SU-DHL-6 (cell line): Measurements from ENCODE around the gene LPAR1.
"Not testable (repeated sequence)": the region's sequence is repeated elsewhere in the genome, so short reads cannot be mapped to it uniquely, and the experiment has no call there.

ENCODE experiments used
- H2AFZ ChIP-seq: fragments of 200-600 bp; sonication (generic); 2 replicates; pipeline ENCODE4 v1.6.1; 2014; ENCODE audit warnings: low read depth, mild to moderate bottlenecking, moderate library complexity, mixed read lengths, antibody characterized with exemption, low read length; ENCODE audit not compliant: severe bottlenecking
- H3F3A ChIP-seq: fragments of 200-600 bp; shearing (Covaris generic); 2 replicates; pipeline ENCODE4 v1.6.0; 2016; ENCODE audit warnings: antibody characterized with exemption, mild to moderate bottlenecking; ENCODE audit not compliant: insufficient read depth
- H3K27ac ChIP-seq: fragments of 200-600 bp; sonication (generic); 2 replicates; pipeline ENCODE4 v1.5.1; 2016; ENCODE audit warnings: low read depth, mild to moderate bottlenecking, low read length, moderate library complexity, mixed read lengths
- H3K27me3 ChIP-seq: fragments of 200-600 bp; sonication (generic), shearing (Covaris generic); 2 replicates; pipeline ENCODE4 v1.6.0; 2014; ENCODE audit warnings: mild to moderate bottlenecking, low read length
- H3K36me3 ChIP-seq: fragments of 200-600 bp; sonication (generic); 2 replicates; pipeline ENCODE4 v1.6.1; 2014; ENCODE audit warnings: mild to moderate bottlenecking, low read length, mixed read lengths
- H3K4me2 ChIP-seq: fragments of 300-600, 200-600 bp; shearing (Covaris generic), sonication (generic); 2 replicates; pipeline ENCODE4 v1.6.0; 2014; ENCODE audit warnings: low read length, low read depth, mild to moderate bottlenecking; ENCODE audit not compliant: poor library complexity, severe bottlenecking
- H3K4me3 ChIP-seq: fragments of 200-600 bp; sonication (generic); 2 replicates; pipeline ENCODE4 v1.5.1; 2014; ENCODE audit warnings: antibody characterized with exemption, low read length, mild to moderate bottlenecking, mixed read lengths; ENCODE audit not compliant: insufficient read depth, poor library complexity, severe bottlenecking
- H3K79me2 ChIP-seq: fragments of 200-600 bp; sonication (generic); 2 replicates; pipeline ENCODE4 v1.6.1; 2014; ENCODE audit warnings: mild to moderate bottlenecking, low read length, moderate library complexity; ENCODE audit not compliant: insufficient read depth
- H3K9ac ChIP-seq: fragments of 200-600 bp; sonication (generic); 2 replicates; pipeline ENCODE4 v1.7.0; 2014; ENCODE audit warnings: mild to moderate bottlenecking, low read length
- H3K9me2 ChIP-seq: fragments of 200-600 bp; sonication (generic); replicated peaks from 2 replicates; pipeline ENCODE4 v1.6.1; 2014; ENCODE audit warnings: low read length; ENCODE audit not compliant: insufficient read depth
- H3K9me3 ChIP-seq: fragments of 200-600 bp; sonication (generic); 2 replicates; pipeline ENCODE4 v1.6.1; 2014; ENCODE audit warnings: low read length, mixed read lengths; ENCODE audit not compliant: insufficient read depth
- H4K20me1 ChIP-seq: fragments of 200-600 bp; sonication (generic); 2 replicates; pipeline ENCODE4 v1.6.1; 2014; ENCODE audit warnings: low read depth, mild to moderate bottlenecking, antibody characterized with exemption, low read length, moderate library complexity, mixed read lengths
- CTCF ChIP-seq: fragments of 200-600 bp; sonication (generic); IDR thresholded peaks from one replicate; pipeline ENCODE4 v1.5.1; 2017; ENCODE audit warnings: antibody characterized with exemption, mild to moderate bottlenecking, low read length, moderate library complexity; ENCODE audit not compliant: insufficient read depth, poor library complexity, severe bottlenecking
- EZH2phosphoT487 ChIP-seq: fragments of 200-600 bp; sonication (generic), shearing (Covaris generic); conservative IDR thresholded peaks from 2 replicates; pipeline ENCODE4 v1.6.1; 2018; ENCODE audit warnings: mild to moderate bottlenecking, antibody characterized with exemption, low read length, moderate library complexity, mixed read lengths

Gene LPAR1

GRCh38 chr9:110869931-110870330, 168.3 kb downstream of the LPAR1 start:
- TF ChIP-seq EZH2phosphoT487 (no peak), CTCF (no peak)
- no peaks in the 10 kb centered on the region for H3K36me3 ChIP-seq

GRCh38 chr9:110864011-110864410, 174.3 kb downstream of the LPAR1 start:
- H3K9ac ChIP-seq, result no peak overlapping the region
- no peak for TF ChIP-seq EZH2phosphoT487
- TF ChIP-seq CTCF, result no peak
- no peaks in the 10 kb centered on the region for H3F3A ChIP-seq
- H4K20me1 ChIP-seq, result no peaks in the 10 kb centered on the region
- no peak overlapping the region for H2AFZ ChIP-seq
- H3K36me3 ChIP-seq, result no peaks in the 10 kb centered on the region
- H3K4me3 ChIP-seq, result no peak overlapping the region
- H3K9me3 ChIP-seq, result no peaks in the 10 kb centered on the region; the same call in 1 of the 2 replicates
- H3K9me2 ChIP-seq, result no peaks in the 10 kb centered on the region
- H3K4me2 ChIP-seq, result no peak overlapping the region
- H3K27me3 ChIP-seq, result no peaks in the 10 kb centered on the region
- no peaks in the 10 kb centered on the region for H3K79me2 ChIP-seq
- no peak overlapping the region for H3K27ac ChIP-seq

More at GRCh38 chr9:110869931-110870330, 168.3 kb downstream of the LPAR1 start:
- Histone ChIP-seq H3K27ac (no peak overlapping the region), H3K79me2 (no peaks in the 10 kb centered on the region), H2AFZ (no peak overlapping the region), H3F3A (no peaks in the 10 kb centered on the region), H3K4me2 (no peak overlapping the region), H3K9me2 (no peaks in the 10 kb centered on the region), H3K4me3 (no peak overlapping the region), H3K9ac (no peak overlapping the region), H3K27me3 (no peaks in the 10 kb centered on the region), H3K9me3 (no peaks in the 10 kb centered on the region; the same call in 1 of the 2 replicates), H4K20me1 (no peaks in the 10 kb centered on the region)

- H3K27ac ChIP-seq, H3K27me3 ChIP-seq, H4K20me1 ChIP-seq, H3K9me2 ChIP-seq, H3K4me3 ChIP-seq, H3K4me2 ChIP-seq, H3K79me2 ChIP-seq, H2AFZ ChIP-seq, H3K9me3 ChIP-seq, H3F3A ChIP-seq, H3K36me3 ChIP-seq, H3K9ac ChIP-seq: not testable (repeated sequence)
Measured at GRCh38 chr9:110861370-110862110, 176.7 kb downstream of the LPAR1 start.

GRCh38 chr9:110856772-110857171, 181.5 kb downstream of the LPAR1 start:
- H3K27me3 ChIP-seq, result no peaks in the 10 kb centered on the region
- H3K79me2 ChIP-seq, result no peaks in the 10 kb centered on the region
- no peaks in the 10 kb centered on the region for H3K36me3 ChIP-seq
- TF ChIP-seq EZH2phosphoT487, result no peak
- no peak for TF ChIP-seq CTCF
- H3K9ac ChIP-seq, result no peak overlapping the region
- H3K27ac ChIP-seq, result no peak overlapping the region
- no peaks in the 10 kb centered on the region for H4K20me1 ChIP-seq
- no peak overlapping the region for H2AFZ ChIP-seq
- no peaks in the 10 kb centered on the region for H3K9me2 ChIP-seq
- no peaks in the 10 kb centered on the region for H3F3A ChIP-seq
- no peak overlapping the region for H3K4me3 ChIP-seq
- no peaks in the 10 kb centered on the region for H3K9me3 ChIP-seq
- no peak overlapping the region for H3K4me2 ChIP-seq
